VCaP (cell line): Measurements from ENCODE around the gene LRRC53.

Experiments used
- H3K27ac ChIP-seq: fragments of 450-650 bp; 2 replicates; pipeline ENCODE4 v1.5.1; 2017
- TF ChIP-seq, protein P1 (sequence below): fragments of 450-650 bp; conservative IDR thresholded peaks from 2 replicates; pipeline ENCODE4 v1.5.1; 2017; ENCODE audit warnings: mild to moderate bottlenecking, moderate library complexity

LRRC53 gene, protein sequence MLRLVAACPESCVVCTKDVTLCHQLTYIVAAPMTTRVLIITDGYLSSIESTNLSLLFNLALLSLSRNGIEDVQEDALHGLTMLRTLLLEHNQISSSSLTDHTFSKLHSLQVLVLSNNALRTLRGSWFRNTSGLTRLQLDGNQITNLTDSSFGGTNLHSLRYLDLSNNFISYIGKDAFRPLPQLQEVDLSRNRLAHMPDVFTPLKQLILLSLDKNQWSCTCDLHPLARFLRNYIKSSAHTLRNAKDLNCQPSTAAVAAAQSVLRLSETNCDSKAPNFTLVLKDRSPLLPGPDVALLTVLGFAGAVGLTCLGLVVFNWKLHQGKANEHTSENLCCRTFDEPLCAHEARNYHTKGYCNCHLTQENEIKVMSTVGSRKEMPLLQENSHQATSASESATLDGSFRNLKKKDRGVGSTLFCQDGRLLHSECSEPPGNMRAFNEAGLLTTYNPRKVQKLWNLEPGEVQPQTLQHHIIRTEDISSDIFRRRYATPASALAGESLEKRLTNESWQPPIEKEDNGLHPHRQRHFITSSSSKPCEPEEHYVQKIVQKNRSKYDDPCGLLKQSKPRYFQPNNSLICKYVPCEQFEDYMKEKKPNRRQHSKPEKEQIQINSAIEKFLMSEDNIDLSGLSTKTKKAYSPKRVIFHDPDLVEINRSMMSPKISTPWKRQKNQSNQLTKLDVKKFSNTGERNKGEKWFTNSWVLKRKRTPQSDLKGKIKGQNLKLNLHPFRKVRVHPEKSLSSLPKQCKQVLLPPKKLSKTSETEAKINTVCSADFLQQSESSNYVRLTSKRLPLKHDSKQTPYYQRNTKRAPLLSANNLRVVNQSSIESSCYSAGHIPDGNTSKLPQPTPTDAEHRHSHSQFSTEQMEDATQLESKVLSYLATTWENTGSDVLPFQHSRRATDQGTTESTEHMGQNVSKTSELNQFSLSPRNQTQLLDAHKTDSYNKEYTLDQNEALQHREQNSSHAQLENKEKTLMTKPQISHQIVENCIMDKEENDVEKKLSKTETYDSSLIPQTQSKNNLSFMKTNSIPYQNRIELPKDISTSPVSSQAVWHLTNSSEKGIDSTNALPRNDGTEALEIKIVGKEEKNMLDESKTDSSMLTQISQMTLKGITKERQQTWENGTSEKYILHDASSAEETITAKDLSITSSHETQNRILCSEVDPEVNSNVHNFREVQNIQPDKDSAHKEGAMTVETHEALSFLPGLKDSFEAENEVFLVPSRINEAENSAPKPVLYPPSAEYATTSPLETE

DNA sequence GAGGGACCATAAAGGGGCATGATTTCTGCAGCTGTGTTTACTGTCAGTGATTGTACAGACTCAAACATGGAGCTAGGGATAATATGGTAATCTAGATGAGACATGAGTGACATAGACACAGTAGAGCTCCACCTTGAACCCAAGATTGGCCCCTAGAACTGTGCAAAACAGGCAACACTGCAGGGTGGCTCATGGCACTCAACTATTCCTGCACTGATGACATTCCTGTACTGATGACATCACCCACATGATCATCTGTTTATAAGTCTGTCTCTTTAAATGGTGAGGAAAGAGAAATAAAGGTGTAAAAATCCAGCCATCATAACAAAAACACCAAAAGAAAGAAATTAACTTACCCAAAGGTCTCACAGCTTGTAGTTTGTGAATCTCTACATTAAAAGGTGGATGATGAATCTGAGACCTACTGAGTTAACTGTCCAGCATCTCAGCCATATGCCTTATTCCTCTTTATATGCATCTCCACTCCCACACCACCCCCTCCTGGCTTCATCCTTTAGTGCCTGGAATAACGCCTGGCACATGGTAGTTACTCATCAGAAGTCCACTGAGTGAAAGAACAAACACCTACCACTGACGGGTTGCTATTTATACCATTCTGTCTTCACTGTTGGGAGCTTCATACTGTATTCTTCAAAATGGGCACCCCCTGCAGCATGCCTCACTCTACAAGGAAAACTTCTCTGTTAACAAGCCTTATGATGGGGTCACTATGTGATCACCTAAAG lies at the start of gene LRRC53:
Gene LRRC53, minus strand, starts transcription at position 442 of the 746 bp plus-strand sequence. CDS start 29,262 bp downstream, outside the sequence.
- no peak within 1 kb of the TSS for H3K27ac ChIP-seq
- TF ChIP-seq, protein P1, sequence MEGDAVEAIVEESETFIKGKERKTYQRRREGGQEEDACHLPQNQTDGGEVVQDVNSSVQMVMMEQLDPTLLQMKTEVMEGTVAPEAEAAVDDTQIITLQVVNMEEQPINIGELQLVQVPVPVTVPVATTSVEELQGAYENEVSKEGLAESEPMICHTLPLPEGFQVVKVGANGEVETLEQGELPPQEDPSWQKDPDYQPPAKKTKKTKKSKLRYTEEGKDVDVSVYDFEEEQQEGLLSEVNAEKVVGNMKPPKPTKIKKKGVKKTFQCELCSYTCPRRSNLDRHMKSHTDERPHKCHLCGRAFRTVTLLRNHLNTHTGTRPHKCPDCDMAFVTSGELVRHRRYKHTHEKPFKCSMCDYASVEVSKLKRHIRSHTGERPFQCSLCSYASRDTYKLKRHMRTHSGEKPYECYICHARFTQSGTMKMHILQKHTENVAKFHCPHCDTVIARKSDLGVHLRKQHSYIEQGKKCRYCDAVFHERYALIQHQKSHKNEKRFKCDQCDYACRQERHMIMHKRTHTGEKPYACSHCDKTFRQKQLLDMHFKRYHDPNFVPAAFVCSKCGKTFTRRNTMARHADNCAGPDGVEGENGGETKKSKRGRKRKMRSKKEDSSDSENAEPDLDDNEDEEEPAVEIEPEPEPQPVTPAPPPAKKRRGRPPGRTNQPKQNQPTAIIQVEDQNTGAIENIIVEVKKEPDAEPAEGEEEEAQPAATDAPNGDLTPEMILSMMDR = no peak

DNA sequence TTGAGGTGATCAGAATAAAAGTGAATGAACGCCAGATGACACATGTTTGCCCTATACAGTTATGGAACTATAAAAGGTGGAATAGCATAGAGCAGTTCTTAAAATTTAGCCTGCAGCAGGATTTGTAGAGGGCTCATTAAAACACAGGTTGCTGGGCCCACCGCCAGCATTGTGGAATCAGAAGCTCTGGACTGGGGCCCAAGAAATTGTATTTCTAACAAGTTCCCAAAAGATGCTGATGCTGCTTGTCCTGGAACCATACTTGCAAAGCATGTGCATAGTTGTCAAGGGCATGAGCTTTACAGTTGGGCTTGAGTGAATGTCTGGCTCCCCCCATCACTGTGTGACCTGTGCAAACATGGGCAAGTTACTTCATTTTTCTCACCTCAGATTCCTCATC lies 37.5 kb upstream of the LRRC53 start:
- TF ChIP-seq, protein P1 = no peak
- H3K27ac ChIP-seq = no peak overlapping the region

DNA sequence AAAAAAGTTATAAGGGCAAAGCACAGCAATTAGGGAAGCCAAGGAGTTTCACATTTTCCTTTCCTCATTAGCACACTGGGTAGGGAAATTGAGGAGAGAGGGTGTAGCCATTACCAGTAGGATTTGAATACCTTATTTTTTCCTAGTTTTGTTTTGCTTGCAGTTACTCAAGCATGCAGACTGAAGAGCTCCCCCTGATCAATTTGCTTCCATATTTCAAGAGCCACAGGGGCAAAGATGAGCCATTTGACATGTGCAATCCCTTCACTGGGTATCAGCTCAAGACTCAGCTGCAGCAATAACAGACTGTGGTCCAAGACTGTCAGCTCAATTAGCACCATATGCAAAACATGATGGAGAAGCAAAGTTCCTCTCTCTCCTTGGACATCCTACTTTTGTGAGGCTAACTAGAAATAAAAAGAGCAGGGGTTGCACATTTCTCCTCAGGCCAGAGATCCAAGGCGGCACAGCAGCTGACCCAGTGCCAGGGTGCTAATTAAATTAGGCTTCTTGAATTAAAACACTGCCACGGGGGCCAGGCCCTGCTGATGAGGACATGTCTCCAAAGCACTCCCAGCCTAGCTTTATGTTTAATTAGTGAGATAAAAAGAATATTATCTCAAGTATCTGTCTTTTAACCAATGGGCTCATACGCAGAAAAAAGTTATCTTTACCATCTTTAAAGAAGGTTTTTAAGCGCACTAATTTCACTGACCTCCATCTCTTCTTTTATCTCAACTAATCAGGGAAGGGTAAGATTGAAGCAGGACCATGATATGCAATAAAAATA lies 36.7 kb upstream of the LRRC53 start:
- no peak overlapping the region for H3K27ac ChIP-seq
- TF ChIP-seq, protein P1 = no peak

DNA sequence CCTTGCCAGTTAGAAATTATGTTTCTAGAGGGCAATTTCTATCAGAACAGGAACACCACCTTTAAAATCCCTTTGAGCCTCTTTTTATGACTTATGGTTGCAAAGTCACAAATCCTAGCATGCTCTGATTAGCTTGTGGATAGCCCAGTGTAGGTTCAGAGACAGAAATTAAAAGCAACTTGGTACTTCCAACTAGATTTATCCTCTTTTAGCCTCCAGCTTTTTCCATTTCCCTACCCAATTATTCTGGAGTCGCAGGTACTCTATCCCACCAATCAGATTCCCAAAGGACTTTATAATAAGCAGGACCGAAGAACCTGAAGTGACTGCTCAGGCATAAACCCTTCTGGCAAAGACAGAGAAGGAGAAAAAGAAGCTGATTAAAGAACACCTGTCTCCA lies 33.4 kb upstream of the LRRC53 start:
- TF ChIP-seq, protein P1 = no peak

DNA sequence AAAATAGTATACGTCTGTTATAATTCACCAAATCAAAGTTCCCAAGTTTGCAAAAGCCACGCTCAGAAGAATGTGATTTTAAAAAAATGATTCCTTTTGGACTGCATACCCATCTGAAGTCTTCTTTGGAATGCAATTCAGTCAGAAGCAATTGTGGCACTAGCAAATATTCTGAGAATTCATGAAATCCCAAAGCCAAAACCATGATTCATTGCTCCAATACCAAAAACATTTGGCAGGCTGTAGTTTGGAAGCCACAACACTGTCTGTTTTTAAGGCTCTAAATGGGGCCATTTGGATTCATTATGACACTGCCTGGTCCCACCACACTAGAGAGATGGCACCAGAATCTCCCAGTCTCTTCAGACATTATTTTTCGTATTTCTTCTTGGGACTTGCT lies 21.8 kb upstream of the LRRC53 start:
- TF ChIP-seq, protein P1 = no peak
- H3K27ac ChIP-seq = no peak overlapping the region

More for the DNA sequence above, 33.4 kb upstream of the LRRC53 start:
- H3K27ac ChIP-seq = no peak overlapping the region

DNA sequence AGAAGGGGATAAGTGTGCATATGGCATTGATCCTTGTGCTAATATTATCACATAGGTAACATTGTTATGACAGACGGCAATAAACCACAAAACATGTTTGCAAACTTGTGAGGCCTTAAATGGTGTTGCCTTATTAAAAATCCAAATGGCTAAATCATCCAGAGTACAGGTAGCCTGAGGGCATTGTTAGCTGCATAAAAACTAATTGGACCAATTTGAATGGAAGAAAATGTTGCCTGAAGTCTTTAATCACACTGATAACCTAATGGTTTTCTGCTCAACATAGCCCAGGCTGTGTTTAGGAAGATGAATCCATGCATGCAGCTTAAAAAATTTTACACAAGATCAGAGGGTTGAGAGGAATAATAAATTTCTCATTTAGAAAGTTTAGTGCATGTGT lies 19.4 kb upstream of the LRRC53 start:
- TF ChIP-seq, protein P1 = no peak
- peak overlapping the region; percentile 22; the same call in 1 of the 2 replicates for H3K27ac ChIP-seq
